Measurements from ENCODE around the gene FAM78B.

Gene FAM78B

GRCh38 chr1:166064951-166065350, 101.8 kb downstream of the FAM78B start:
- no peaks in the 10 kb centered on the region for H3K36me3 ChIP-seq (ENCODE audit: insufficient read depth, low read length)
- no peak overlapping the region for H3K9ac ChIP-seq (ENCODE audit: insufficient read length)
- TF ChIP-seq FOXP2 (optimal IDR thresholded peaks at IDR 0.05; ENCODE audit: control extremely low read depth, extremely low read length, insufficient read depth) (no peak), EZH2 (IDR thresholded peaks at IDR 0.05) (no peak), POLR2AphosphoS5 (IDR thresholded peaks at IDR 0.05; ENCODE audit: borderline replicate concordance, low read depth, low read length) (no peak)
- no peak overlapping the region for H3K4me3 ChIP-seq
- DNase-seq (ENCODE audit: low read depth, low spot score) = no peak
- H3K9me3 ChIP-seq (ENCODE audit: low read depth, low read length) = no peaks in the 10 kb centered on the region
- H3K27ac ChIP-seq = no peak overlapping the region

GRCh38 chr1:166064313-166064926, 102.4 kb downstream of the FAM78B start:
- H3K9ac ChIP-seq (ENCODE audit: insufficient read length) = no peak overlapping the region
- H3K4me3 ChIP-seq = no peak overlapping the region
- no peaks in the 10 kb centered on the region for H3K9me3 ChIP-seq (ENCODE audit: low read depth, low read length)
- TF ChIP-seq FOXP2 (optimal IDR thresholded peaks at IDR 0.05; ENCODE audit: control extremely low read depth, extremely low read length, insufficient read depth) = no peak
- no peaks in the 10 kb centered on the region for H3K36me3 ChIP-seq (ENCODE audit: insufficient read depth, low read length)
- no peak overlapping the region for H3K27ac ChIP-seq
- DNase-seq (ENCODE audit: low read depth, low spot score) = no peak

GRCh38 chr1:166063701-166064100, 103.1 kb downstream of the FAM78B start:
- H3K9ac ChIP-seq (ENCODE audit: insufficient read length) = no peak overlapping the region
- H3K27ac ChIP-seq = no peak overlapping the region
- no peaks in the 10 kb centered on the region for H3K9me3 ChIP-seq (ENCODE audit: low read depth, low read length)
- H3K4me3 ChIP-seq = no peak overlapping the region
- no peak for DNase-seq (ENCODE audit: low read depth, low spot score)
- no peak for TF ChIP-seq EZH2 (IDR thresholded peaks at IDR 0.05)
- no peak for TF ChIP-seq POLR2AphosphoS5 (IDR thresholded peaks at IDR 0.05; ENCODE audit: borderline replicate concordance, low read depth, low read length)
- no peak for TF ChIP-seq FOXP2 (optimal IDR thresholded peaks at IDR 0.05; ENCODE audit: control extremely low read depth, extremely low read length, insufficient read depth)
- H3K36me3 ChIP-seq (ENCODE audit: insufficient read depth, low read length) = no peaks in the 10 kb centered on the region

- TF ChIP-seq POLR2AphosphoS5 (IDR thresholded peaks at IDR 0.05; ENCODE audit: borderline replicate concordance, low read depth, low read length) (no peak), FOXP2 (optimal IDR thresholded peaks at IDR 0.05; ENCODE audit: control extremely low read depth, extremely low read length, insufficient read depth) (no peak), EZH2 (IDR thresholded peaks at IDR 0.05) (no peak)
- Histone ChIP-seq H3K27ac (no peak overlapping the region), H3K9ac (ENCODE audit: insufficient read length) (no peak overlapping the region), H3K4me3 (no peak overlapping the region), H3K9me3 (ENCODE audit: low read depth, low read length) (no peaks in the 10 kb centered on the region), H3K36me3 (ENCODE audit: insufficient read depth, low read length) (no peaks in the 10 kb centered on the region)
- no peak for DNase-seq (ENCODE audit: low read depth, low spot score)
Measured at GRCh38 chr1:166062421-166063070, 104.3 kb downstream of the FAM78B start.

GRCh38 chr1:166057650-166058049, 109.2 kb downstream of the FAM78B start:
- TF ChIP-seq EZH2 (IDR thresholded peaks at IDR 0.05) (no peak), POLR2AphosphoS5 (IDR thresholded peaks at IDR 0.05; ENCODE audit: borderline replicate concordance, low read depth, low read length) (no peak), FOXP2 (optimal IDR thresholded peaks at IDR 0.05; ENCODE audit: control extremely low read depth, extremely low read length, insufficient read depth) (no peak)
- Histone ChIP-seq H3K9me3 (ENCODE audit: low read depth, low read length) (no peaks in the 10 kb centered on the region), H3K36me3 (ENCODE audit: insufficient read depth, low read length) (no peaks in the 10 kb centered on the region), H3K27ac (no peak overlapping the region), H3K4me3 (no peak overlapping the region), H3K9ac (ENCODE audit: insufficient read length) (no peak overlapping the region)
- DNase-seq (ENCODE audit: low read depth, low spot score) = no peak

GRCh38 chr1:166053395-166053794, 113.4 kb downstream of the FAM78B start:
- H3K9me3 ChIP-seq (ENCODE audit: low read depth, low read length) = no peaks in the 10 kb centered on the region
- H3K36me3 ChIP-seq (ENCODE audit: insufficient read depth, low read length) = no peaks in the 10 kb centered on the region
- H3K27ac ChIP-seq = no peak overlapping the region
- no peak overlapping the region for H3K9ac ChIP-seq (ENCODE audit: insufficient read length)
- no peak for DNase-seq (ENCODE audit: low read depth, low spot score)
- no peak overlapping the region for H3K4me3 ChIP-seq
- TF ChIP-seq FOXP2 (optimal IDR thresholded peaks at IDR 0.05; ENCODE audit: control extremely low read depth, extremely low read length, insufficient read depth) (no peak), POLR2AphosphoS5 (IDR thresholded peaks at IDR 0.05; ENCODE audit: borderline replicate concordance, low read depth, low read length) (no peak), EZH2 (IDR thresholded peaks at IDR 0.05) (no peak)

GRCh38 chr1:166040202-166040997, 126.4 kb downstream of the FAM78B start:
- TF ChIP-seq POLR2AphosphoS5 (IDR thresholded peaks at IDR 0.05; ENCODE audit: borderline replicate concordance, low read depth, low read length) = no peak
- TF ChIP-seq FOXP2 (optimal IDR thresholded peaks at IDR 0.05; ENCODE audit: control extremely low read depth, extremely low read length, insufficient read depth) = no peak
- no peak for TF ChIP-seq EZH2 (IDR thresholded peaks at IDR 0.05)
- Histone ChIP-seq H3K27ac (no peak overlapping the region), H3K36me3 (ENCODE audit: insufficient read depth, low read length) (no peaks in the 10 kb centered on the region), H3K9me3 (ENCODE audit: low read depth, low read length) (no peaks in the 10 kb centered on the region), H3K4me3 (no peak overlapping the region), H3K9ac (ENCODE audit: insufficient read length) (no peak overlapping the region)
- DNase-seq (ENCODE audit: low read depth, low spot score) = no peak

- no peak for TF ChIP-seq FOXP2 (optimal IDR thresholded peaks at IDR 0.05; ENCODE audit: control extremely low read depth, extremely low read length, insufficient read depth)
- DNase-seq (ENCODE audit: low read depth, low spot score) = no peak
- no peak overlapping the region for H3K9ac ChIP-seq (ENCODE audit: insufficient read length)
- no peak overlapping the region for H3K27ac ChIP-seq
- no peak overlapping the region for H3K4me3 ChIP-seq
- H3K9me3 ChIP-seq (ENCODE audit: low read depth, low read length) = no peaks in the 10 kb centered on the region
- no peaks in the 10 kb centered on the region for H3K36me3 ChIP-seq (ENCODE audit: insufficient read depth, low read length)
Measured at GRCh38 chr1:166039436-166040201, 127.2 kb downstream of the FAM78B start.
